GM12892 (cell line): Measurements from ENCODE around the gene AGBL3.

ENCODE experiments used
- DNase-seq: peaks from one replicate; pipeline ENCODE4 v3.0.0; 2011; ENCODE audit not compliant: insufficient read length
- FAIRE-seq: peaks from 2 replicates; lab custom pipeline; 2011; peaks lifted over from hg19 to GRCh38; lab: Jason Lieb, UNC
- POLR2A ChIP-seq: IDR thresholded peaks from 2 replicates; pipeline ENCODE4 v1.6.1; 2011; ENCODE audit warnings: low read depth, low read length, control low read depth
- POLR2AphosphoS5 ChIP-seq: IDR thresholded peaks from 2 replicates; pipeline ENCODE4 v1.6.1; 2011; ENCODE audit warnings: low read depth, low read length, control low read depth
- TAF1 ChIP-seq: IDR thresholded peaks from 2 replicates; pipeline ENCODE4 v1.6.1; 2011; ENCODE audit warnings: low read depth, mild to moderate bottlenecking, control low read depth, low read length, borderline replicate concordance

AGBL3 gene

DNA sequence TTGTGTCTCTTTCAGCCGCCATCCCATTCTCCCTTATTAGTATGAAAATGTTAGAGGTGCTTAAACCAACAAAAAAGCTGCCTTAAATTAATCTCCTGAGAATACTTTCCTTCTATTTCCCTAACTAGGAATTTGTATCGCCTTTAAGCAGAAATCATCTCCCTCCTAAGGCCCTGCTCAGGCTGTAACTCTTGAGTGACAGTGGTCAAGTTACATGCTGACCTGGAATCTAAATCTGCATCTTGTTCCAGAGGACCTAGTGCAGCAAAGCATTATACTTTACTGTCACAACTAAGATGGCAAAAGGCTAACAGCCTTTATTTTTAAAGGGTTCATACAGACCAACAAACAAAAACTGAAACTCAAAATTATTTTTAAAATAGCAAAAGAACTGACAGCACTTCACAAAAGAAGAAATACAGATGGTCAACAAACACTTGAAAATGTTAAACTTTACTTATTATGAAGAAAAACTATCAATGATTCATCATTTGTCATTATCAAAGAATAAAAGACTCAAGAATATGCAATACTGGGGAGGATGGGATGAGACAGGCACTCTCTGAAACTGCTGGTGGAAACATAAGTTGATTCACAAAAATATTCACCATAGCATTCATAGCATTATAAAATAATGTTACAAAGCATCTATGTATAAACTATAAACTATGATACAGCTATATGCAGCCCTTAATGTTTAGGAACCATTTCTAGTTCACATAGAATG is 173.2 kb downstream of the AGBL3 start:
- DNase-seq (no peak), FAIRE-seq (no peak)
- TF ChIP-seq POLR2A = no peak
- no peak for TF ChIP-seq TAF1
- no peak for TF ChIP-seq POLR2AphosphoS5

DNA sequence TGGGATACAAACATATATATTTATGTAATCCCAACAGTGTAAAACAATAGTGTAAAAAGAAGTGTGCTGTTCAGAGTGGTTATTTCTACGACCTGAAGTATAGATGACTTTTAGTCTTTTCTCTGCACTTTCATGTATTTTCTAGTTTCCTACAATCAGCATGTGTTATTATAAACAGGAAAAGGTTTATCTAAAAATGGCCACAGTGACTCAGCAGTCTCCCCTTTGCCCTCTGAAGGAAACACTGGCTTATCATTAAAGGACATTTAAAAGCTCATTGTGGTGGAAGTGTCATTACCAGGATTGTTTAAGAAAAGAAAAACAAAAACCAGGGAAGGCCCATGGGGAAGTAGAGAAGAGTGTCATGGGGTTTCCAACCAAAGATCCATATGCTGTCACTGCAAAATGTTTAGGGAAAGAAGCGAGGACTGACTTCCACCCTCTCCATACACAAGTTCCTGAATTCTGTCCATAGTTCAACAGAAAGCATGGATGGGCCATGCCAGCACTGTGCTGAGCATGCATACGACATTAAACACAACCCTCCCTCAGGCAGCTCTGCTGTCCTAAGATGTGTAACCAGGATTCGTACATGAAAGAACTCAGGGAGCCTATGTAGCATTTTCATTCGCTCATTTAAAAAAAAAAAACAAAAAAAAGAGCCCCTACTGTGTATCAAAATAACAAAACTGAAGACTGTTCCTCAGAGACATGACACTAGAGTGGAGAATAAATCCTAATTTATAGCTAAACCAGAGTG is 174.0 kb downstream of the AGBL3 start:
- TF ChIP-seq POLR2AphosphoS5 = no peak
- no peak for TF ChIP-seq TAF1
- FAIRE-seq = no peak
- no peak for DNase-seq

DNA sequence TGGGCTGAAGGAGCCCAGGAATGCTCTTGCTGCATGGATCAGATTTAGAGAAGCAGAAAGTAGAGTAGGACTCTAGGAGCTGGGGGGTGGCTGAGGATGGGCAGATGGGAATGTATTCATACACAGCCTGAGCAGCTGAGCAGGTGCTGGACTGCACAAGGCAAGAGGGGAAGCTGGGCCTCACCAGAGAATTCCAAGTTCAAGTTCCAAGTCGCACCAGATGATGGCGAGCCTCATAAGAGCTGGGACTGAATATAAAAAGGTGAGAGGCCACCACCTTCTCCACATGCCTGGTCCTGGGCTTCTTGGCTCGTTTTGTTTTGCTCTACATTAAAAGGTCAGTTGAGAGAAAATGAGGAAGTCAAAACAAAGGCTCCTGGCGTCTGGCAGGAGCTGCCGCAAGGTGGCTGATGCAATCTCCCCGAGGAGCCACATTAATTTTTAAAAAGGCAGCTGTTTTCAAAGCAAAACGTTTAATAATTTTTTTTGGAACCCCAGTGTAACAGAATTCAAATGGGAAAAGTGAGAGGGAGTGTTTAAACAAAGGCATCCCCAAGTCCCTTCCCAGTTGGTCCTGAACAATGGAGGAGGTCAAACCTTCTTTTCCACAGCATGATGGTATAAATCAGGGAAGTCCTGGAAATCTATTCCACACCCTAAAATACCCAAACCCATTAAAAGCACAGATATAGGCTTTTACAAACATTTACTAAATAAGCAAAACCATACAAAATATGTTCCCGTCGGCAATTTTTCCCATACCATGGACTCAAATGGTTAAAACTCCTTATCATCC is 174.7 kb downstream of the AGBL3 start:
- FAIRE-seq = no peak
- TF ChIP-seq POLR2AphosphoS5 = no peak
- TF ChIP-seq TAF1 = no peak
- no peak for TF ChIP-seq POLR2A
- no peak for DNase-seq

DNA sequence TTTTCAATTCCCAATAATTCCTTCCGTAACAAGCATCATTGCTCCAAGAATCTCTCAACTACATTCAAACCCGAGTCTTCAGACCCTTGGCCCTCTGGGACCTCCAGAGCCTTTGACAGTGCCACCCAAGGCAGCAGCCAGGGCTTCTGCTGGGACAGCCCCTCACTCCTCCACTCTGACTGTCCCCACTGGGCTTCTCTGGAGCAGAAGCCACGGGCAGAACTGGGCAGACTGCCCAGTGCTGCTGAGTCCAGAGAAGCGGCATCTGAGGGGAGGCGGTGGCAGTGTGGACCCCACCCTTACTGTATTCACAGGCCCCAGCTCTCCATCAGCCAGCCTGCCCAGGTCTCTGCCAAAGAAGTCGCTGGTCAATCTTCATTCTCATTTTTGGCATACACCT is 175.4 kb downstream of the AGBL3 start:
- no peak for DNase-seq
- TF ChIP-seq POLR2A (no peak), POLR2AphosphoS5 (0 out of 2 replicates have a peak, but pooled peaks have one; percentile 23), TAF1 (no peak)
- FAIRE-seq = no peak

DNA sequence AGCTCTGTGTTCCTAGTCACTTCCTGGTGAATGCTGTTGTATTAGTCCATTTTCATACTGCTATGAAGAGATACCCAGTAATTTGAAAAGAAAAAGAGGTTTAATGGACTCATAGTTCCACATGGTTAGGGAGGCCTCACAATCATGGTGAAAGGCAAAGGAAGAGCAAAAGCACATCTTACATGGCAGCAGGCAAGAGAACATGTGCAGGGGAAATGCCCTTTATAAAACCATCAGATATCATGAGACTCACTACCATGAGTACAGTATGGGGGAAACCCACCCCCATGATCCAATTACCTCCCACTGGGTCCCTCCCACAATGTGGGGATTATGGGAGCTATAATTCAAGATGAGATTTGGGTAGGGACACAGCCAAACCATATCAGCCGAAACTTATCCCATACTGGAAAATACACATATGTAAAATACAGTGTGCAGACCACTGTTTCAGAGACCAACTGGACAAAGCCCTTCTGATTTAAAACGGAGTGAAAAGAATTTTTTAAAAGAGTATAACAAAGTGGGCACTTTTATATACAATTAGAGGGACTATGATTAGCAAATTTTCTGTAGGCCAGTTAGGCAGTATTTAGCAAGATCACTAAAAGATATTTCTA is 176.2 kb downstream of the AGBL3 start:
- TF ChIP-seq POLR2AphosphoS5 (no peak), POLR2A (no peak), TAF1 (no peak)
- FAIRE-seq = no peak
- DNase-seq = no peak

DNA sequence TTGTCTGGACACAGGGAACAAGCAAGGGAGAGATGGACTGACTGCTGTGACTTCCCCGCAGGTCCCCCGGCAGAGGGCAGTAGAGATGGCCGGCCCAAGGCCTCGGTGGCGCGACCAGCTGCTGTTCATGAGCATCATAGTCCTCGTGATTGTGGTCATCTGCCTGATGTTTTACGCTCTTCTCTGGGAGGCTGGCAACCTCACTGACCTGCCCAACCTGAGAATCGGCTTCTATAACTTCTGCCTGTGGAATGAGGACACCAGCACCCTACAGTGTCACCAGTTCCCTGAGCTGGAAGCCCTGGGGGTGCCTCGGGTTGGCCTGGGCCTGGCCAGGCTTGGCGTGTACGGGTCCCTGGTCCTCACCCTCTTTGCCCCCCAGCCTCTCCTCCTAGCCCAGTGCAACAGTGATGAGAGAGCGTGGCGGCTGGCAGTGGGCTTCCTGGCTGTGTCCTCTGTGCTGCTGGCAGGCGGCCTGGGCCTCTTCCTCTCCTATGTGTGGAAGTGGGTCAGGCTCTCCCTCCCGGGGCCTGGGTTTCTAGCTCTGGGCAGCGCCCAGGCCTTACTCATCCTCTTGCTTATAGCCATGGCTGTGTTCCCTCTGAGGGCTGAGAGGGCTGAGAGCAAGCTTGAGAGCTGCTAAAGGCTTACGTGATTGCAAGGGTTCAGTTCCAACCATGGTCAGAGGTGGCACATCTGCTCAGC is 178.2 kb downstream of the AGBL3 start:
- FAIRE-seq = no peak
- DNase-seq = no peak
- TF ChIP-seq POLR2A = no peak; the same call in 1 of the 2 replicates
- TF ChIP-seq TAF1 = no peak
- TF ChIP-seq POLR2AphosphoS5 = no peak; the same call in 1 of the 2 replicates

DNA sequence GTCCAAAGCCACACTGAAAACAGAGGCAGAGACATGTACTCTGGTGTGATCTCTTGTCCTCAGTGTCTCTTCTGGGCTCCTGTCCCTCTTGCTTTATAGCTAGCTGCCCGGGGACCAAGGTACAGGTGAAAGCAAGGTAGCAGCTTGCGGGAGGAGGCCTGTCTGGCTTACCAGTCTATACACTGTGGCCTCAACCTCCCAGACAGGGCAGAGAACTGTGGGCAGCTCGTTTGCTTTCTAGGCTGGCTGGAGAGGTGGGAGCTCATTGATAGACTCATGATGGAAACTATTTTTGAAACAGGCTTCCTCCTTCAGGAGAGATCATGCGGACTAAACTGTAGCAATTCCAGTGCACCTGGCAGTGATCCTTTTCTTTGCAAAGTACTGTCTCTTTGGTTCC is 179.6 kb downstream of the AGBL3 start:
- DNase-seq (no peak), FAIRE-seq (no peak)
- TF ChIP-seq TAF1 (no peak), POLR2A (no peak), POLR2AphosphoS5 (no peak)

DNA sequence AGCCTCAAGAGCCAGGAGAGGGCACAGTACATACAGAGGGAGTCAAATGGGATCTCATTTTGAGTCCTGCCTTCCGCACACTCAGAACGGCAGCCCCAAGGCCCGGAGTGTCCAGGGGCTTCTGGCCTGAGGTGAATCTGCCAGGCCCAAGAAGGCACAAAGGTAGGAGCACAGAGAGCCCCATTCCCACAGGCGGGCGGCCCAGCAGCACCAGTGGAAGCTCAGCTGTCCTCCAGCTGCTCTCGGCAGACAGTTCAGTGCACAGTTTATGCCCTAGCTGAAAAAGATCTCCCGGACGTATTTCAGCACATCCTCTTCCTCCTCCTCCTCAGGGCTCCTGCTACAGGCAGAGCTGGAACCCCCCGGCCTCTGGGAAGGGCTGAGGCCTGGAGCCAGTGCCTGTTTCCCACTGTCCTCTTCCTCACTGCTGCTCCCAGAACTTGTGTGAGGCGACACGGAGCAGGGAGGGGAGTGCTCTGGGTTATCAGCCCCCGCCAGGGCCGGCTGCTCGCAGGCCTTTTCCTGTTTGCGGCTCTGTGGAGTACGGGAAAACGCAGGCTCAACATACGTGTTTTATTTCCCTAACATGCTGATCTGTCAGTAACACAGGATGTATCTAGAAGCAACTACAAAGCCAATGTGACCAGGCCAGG is 180.2 kb downstream of the AGBL3 start:
- FAIRE-seq = no peak
- TF ChIP-seq TAF1 (no peak), POLR2A (no peak), POLR2AphosphoS5 (no peak)
- no peak for DNase-seq

DNA sequence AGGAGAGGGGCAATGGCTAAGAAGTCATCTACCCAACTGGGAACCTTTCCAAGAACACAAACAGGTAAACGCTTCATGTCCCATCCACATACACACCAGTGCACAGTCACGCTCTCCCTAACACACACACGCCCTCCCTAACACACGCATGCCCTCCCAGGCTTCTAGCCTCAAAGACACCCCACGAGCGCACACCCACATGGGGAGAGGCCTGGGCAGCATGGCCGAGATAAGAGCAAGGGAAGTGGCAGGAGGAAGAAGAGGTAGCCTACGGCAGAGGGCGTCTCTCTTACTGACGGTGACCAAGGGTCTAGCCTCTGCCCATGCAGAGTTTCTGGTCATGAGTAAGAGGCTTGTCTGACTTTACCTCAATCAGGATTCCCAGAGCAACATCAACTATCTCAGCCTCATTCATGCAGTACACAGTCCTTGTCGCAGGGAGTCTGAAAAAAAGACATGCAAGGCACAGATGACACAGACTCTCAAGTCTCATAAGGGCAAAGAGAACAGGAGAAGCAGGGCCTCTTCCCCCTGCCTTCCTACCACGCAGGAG is 181.1 kb downstream of the AGBL3 start:
- TF ChIP-seq TAF1 (no peak), POLR2AphosphoS5 (no peak), POLR2A (no peak)
- DNase-seq (no peak), FAIRE-seq (no peak)

DNA sequence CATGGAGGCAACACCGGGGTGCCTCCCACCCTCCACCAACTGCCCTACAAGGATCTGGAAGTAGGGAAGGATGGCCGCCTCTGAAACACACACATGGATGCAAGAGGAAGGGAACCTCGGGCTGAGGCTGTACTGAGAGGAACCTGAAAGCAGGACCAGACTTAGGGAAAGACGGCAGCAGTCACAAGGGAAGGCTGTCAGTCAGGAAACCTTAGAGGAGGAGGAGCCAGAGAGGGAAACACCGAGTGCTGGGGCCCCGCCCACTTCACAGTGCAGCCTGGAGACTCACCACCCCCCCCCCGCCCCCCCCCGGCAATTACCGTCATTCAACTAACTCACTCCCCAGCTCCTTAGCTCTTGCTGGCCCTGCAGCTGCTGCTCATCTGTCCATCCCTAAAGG is 181.7 kb downstream of the AGBL3 start:
- TF ChIP-seq TAF1 = no peak
- TF ChIP-seq POLR2A = no peak; the same call in 1 of the 2 replicates
- TF ChIP-seq POLR2AphosphoS5 = no peak
- FAIRE-seq (no peak), DNase-seq (no peak)

DNA sequence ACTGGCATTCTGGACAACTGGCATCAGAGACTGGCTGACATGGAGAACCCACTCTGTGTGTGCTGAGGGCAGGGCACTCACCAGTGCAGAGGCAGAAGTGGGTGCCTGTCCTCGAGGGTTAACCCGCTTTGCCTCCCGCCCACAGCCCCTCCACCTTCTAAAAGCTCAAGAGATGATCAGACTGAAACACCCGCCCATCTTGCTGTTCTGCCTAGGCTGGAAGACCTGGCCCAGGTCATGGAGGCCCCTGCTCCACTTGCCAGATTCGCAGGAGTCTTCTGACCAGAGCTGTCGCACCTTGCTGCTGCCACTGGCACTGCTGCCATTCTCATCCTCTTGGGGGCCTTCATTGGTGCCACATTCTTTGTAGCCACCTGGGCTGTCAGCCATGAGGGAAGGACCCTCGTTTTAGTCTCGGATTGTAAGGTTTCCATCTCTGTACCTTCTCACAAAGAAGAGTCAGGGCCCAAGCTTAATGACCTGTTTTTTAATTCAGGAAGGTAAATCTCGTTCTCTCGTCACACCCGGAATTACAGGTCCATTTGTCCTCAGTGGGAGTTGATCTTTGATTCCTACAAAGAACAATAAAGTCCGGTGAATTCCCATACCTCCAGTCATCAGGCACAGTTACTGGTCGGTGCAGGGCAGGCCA is 182.3 kb downstream of the AGBL3 start:
- TF ChIP-seq TAF1 (no peak), POLR2AphosphoS5 (peak; percentile 1; the same call in 1 of the 2 replicates)
- FAIRE-seq (no peak), DNase-seq (no peak)
